ENCODE measurements around the gene COG6. TPM values are rescaled to one million over a fixed set of nuclear protein-coding genes. Genes with fewer than 3 reads are reported as not detected.

COG6 gene
- total and polyA plus RNA-seq, 4 donors, result 4.5 to 10.7 (median 8.0) TPM

DNA sequence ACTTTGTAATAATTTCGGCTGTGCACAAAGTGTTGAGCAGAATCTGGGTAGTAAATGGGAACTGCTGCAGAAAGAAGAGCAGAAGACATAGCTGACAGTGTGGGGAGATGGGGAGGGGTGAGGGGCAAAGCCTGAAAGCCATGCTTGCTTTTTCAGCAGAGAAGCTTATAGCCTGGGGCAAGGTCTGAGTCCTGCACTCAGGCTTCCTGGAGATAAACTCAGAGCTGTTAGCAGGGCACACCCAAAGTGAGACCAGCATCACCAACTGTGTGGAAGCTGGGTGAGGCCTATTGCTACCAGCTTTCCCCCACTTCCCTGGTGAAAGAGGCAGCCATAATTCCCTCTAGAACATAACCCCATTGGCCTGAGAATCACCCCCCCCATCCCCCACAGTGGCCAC is 36.9 kb upstream of the COG6 start:
- Histone ChIP-seq H3K27ac (ENCODE audit: low read depth in 1 of 2, low read length in 2 of 2) (no peak overlapping the region), H3K4me1 (ENCODE audit: control insufficient read depth in 4 of 4, insufficient read depth in 4 of 4, low read length in 3 of 4) (no peaks in the 10 kb centered on the region), H3K36me3 (ENCODE audit: control insufficient read depth in 4 of 4, insufficient read depth in 3 of 4, low read depth in 1 of 4, low read length in 3 of 4) (no peaks in the 10 kb centered on the region), H3K9ac (ENCODE audit: low read depth in 1 of 2, low read length in 2 of 2) (no peak overlapping the region), H3K27me3 (ENCODE audit: control insufficient read depth in 4 of 4, insufficient read depth in 4 of 4, low read length in 3 of 4) (peaks cover 0 to 4% (median 0%) of the 10 kb centered on the region in 4 donors), H3K9me3 (ENCODE audit: control insufficient read depth in 4 of 4, low read length in 3 of 4) (no peaks in the 10 kb centered on the region), H3K4me3 (ENCODE audit: low read depth in 1 of 3, low read length in 3 of 3) (no peak overlapping the region)
- 45% methylated on average over 1 of the region's 1 CpG for WGBS
- TF ChIP-seq, protein P1, sequence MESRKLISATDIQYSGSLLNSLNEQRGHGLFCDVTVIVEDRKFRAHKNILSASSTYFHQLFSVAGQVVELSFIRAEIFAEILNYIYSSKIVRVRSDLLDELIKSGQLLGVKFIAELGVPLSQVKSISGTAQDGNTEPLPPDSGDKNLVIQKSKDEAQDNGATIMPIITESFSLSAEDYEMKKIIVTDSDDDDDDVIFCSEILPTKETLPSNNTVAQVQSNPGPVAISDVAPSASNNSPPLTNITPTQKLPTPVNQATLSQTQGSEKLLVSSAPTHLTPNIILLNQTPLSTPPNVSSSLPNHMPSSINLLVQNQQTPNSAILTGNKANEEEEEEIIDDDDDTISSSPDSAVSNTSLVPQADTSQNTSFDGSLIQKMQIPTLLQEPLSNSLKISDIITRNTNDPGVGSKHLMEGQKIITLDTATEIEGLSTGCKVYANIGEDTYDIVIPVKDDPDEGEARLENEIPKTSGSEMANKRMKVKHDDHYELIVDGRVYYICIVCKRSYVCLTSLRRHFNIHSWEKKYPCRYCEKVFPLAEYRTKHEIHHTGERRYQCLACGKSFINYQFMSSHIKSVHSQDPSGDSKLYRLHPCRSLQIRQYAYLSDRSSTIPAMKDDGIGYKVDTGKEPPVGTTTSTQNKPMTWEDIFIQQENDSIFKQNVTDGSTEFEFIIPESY (IDR thresholded peaks at IDR 0.05), result no peak
- no peak for TF ChIP-seq FOXA2 (IDR thresholded peaks at IDR 0.05)
- DNase-seq (ENCODE audit: low spot score), result no peak

DNA sequence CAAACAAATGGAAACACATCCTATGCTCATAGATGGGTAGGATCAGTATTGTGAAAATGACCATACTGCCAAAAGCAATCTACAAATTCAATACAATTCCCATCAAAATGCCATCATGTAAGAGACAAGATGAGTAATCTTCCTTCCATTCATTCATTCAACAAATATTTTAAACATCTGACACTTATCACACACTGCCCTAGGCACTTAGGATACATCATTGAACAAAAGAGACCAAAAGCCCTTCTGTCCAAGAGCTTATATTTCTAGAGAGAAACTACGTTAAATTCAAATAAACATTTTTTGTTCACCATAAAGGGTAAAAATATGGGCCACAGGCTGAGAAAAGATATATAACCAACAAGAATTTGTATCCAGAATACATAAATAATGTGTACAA is 32.0 kb upstream of the COG6 start:
- Histone ChIP-seq H3K36me3 (ENCODE audit: control insufficient read depth in 4 of 4, insufficient read depth in 3 of 4, low read depth in 1 of 4, low read length in 3 of 4) (no peaks in the 10 kb centered on the region), H3K9me3 (ENCODE audit: control insufficient read depth in 4 of 4, low read length in 3 of 4) (no peaks in the 10 kb centered on the region), H3K9ac (ENCODE audit: low read depth in 1 of 2, low read length in 2 of 2) (no peak overlapping the region), H3K27ac (ENCODE audit: low read depth in 1 of 2, low read length in 2 of 2) (no peak overlapping the region), H3K4me1 (ENCODE audit: control insufficient read depth in 4 of 4, insufficient read depth in 4 of 4, low read length in 3 of 4) (no peaks in the 10 kb centered on the region), H3K27me3 (ENCODE audit: control insufficient read depth in 4 of 4, insufficient read depth in 4 of 4, low read length in 3 of 4) (peaks cover 0 to 4% (median 0%) of the 10 kb centered on the region in 4 donors), H3K4me3 (ENCODE audit: low read depth in 1 of 3, low read length in 3 of 3) (no peak overlapping the region)
- 79% methylated on average over 1 of the region's 1 CpG for WGBS
- no peak for TF ChIP-seq FOXA2 (IDR thresholded peaks at IDR 0.05)
- TF ChIP-seq, protein P2, sequence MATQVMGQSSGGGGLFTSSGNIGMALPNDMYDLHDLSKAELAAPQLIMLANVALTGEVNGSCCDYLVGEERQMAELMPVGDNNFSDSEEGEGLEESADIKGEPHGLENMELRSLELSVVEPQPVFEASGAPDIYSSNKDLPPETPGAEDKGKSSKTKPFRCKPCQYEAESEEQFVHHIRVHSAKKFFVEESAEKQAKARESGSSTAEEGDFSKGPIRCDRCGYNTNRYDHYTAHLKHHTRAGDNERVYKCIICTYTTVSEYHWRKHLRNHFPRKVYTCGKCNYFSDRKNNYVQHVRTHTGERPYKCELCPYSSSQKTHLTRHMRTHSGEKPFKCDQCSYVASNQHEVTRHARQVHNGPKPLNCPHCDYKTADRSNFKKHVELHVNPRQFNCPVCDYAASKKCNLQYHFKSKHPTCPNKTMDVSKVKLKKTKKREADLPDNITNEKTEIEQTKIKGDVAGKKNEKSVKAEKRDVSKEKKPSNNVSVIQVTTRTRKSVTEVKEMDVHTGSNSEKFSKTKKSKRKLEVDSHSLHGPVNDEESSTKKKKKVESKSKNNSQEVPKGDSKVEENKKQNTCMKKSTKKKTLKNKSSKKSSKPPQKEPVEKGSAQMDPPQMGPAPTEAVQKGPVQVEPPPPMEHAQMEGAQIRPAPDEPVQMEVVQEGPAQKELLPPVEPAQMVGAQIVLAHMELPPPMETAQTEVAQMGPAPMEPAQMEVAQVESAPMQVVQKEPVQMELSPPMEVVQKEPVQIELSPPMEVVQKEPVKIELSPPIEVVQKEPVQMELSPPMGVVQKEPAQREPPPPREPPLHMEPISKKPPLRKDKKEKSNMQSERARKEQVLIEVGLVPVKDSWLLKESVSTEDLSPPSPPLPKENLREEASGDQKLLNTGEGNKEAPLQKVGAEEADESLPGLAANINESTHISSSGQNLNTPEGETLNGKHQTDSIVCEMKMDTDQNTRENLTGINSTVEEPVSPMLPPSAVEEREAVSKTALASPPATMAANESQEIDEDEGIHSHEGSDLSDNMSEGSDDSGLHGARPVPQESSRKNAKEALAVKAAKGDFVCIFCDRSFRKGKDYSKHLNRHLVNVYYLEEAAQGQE (IDR thresholded peaks at IDR 0.05), result no peak
- no peak for TF ChIP-seq EGR1 (IDR thresholded peaks at IDR 0.05; ENCODE audit: low read depth in 2 of 2)
- TF ChIP-seq RAD21 (IDR thresholded peaks at IDR 0.05), result no peak
- no peak for TF ChIP-seq HNF4A (conservative IDR thresholded peaks at IDR 0.05)
- TF ChIP-seq TAF1 (conservative IDR thresholded peaks at IDR 0.05), result no peak
- TF ChIP-seq YY1 (IDR thresholded peaks at IDR 0.05), result no peak
- TF ChIP-seq JUND (IDR thresholded peaks at IDR 0.05), result no peak
- TF ChIP-seq, protein P3, sequence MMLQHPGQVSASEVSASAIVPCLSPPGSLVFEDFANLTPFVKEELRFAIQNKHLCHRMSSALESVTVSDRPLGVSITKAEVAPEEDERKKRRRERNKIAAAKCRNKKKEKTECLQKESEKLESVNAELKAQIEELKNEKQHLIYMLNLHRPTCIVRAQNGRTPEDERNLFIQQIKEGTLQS (IDR thresholded peaks at IDR 0.05), result no peak
- TF ChIP-seq GABPA (IDR thresholded peaks at IDR 0.05 in 1 of 2, conservative IDR thresholded peaks at IDR 0.05 in 1 of 2), result no peak
- TF ChIP-seq SP1 (IDR thresholded peaks at IDR 0.05), result no peak
- TF ChIP-seq FOXA1 (IDR thresholded peaks at IDR 0.05), result no peak
- TF ChIP-seq HNF4G (IDR thresholded peaks at IDR 0.05), result no peak
- TF ChIP-seq, protein P4, sequence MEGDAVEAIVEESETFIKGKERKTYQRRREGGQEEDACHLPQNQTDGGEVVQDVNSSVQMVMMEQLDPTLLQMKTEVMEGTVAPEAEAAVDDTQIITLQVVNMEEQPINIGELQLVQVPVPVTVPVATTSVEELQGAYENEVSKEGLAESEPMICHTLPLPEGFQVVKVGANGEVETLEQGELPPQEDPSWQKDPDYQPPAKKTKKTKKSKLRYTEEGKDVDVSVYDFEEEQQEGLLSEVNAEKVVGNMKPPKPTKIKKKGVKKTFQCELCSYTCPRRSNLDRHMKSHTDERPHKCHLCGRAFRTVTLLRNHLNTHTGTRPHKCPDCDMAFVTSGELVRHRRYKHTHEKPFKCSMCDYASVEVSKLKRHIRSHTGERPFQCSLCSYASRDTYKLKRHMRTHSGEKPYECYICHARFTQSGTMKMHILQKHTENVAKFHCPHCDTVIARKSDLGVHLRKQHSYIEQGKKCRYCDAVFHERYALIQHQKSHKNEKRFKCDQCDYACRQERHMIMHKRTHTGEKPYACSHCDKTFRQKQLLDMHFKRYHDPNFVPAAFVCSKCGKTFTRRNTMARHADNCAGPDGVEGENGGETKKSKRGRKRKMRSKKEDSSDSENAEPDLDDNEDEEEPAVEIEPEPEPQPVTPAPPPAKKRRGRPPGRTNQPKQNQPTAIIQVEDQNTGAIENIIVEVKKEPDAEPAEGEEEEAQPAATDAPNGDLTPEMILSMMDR (IDR thresholded peaks at IDR 0.05; ENCODE audit: low read depth, low read length, missing input control), result no peak
- TF ChIP-seq, protein P5, sequence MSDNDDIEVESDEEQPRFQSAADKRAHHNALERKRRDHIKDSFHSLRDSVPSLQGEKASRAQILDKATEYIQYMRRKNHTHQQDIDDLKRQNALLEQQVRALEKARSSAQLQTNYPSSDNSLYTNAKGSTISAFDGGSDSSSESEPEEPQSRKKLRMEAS (IDR thresholded peaks at IDR 0.05), result no peak
- no peak for DNase-seq (ENCODE audit: low spot score)

Measured in liver (tissue), 9 donors.